OCI-LY7 (cell line): Measurements from ENCODE around the gene TREML4.

ENCODE experiments used
- CTCF ChIP-seq: fragments of 200-600 bp; sonication (generic); conservative IDR thresholded peaks from 2 replicates; pipeline ENCODE4 v1.5.1; 2014; ENCODE audit warnings: mild to moderate bottlenecking, antibody characterized with exemption, low read length, moderate library complexity, mixed read lengths
- EZH2phosphoT487 ChIP-seq: fragments of 200-600 bp; sonication (generic); IDR thresholded peaks from 2 replicates; pipeline ENCODE4 v1.6.1; 2018; ENCODE audit warnings: low read depth, borderline replicate concordance, mild to moderate bottlenecking, mixed run types, antibody characterized with exemption, low read length, moderate library complexity, mixed read lengths

DNA sequence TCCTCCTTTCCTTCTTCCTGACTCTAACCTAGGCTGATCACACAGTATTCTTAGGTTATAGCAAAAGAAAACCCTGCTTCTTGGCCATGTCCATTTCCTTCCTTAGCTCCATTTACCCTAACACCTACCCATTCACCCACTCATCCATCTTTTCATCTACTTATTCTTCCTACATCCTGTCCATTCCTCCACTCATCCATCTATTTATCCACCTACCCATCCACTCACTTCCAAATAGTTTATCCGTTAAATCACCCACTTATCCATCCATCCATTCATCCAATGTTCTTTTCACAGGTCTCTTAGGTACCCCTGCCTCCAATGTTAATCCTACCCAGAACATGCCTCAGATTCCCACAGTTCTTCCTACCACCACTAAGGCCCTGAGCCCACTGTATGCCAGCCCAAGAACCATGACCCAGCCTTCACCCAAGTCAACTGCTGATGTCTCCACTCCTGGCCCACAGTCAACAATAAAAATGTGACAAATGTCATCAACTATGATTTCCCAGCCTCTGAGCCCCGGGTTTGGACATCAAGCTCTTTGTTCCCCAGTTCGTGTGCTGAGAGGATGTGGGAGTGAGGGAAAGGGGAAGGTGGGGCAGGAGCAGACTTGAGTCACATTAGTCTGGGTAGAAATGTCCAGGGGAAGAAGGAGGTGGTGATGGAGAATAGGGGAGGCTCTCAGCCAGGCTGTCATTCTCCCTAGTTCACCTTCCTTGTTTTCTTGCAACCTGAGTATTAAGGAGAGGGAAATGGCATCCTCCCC is 24.4 kb downstream of the TREML4 start:
- TF ChIP-seq CTCF (no peak), EZH2phosphoT487 (no peak)
